ENCODE measurements around the gene PLD1.

The PLD1 gene

DNA sequence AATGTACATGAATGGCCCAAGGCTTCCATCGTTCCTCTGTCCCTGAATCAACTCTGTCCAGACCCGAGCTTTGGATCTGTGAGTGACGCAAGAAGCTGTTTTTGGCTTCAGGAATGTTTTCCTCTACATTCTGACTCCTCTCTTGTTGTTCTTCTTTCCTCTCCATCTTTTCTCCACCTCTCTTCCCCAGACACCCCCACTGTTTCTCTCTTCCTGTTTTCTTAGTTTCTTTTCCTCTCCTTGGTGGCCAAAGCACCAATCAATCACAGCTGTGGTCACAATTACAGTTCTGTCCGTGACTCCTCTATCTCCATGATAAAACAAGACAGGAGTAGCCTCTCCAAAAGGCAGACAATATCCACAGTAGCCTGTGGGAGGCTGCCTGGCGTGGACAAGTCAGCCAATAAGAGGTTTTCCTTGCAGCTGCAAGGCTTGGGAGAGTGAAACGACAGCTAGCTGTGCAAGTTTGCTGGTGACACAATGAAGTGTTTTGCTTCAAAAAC lies 28.0 kb upstream of the PLD1 start:
- DNase-seq, result no peak

DNA sequence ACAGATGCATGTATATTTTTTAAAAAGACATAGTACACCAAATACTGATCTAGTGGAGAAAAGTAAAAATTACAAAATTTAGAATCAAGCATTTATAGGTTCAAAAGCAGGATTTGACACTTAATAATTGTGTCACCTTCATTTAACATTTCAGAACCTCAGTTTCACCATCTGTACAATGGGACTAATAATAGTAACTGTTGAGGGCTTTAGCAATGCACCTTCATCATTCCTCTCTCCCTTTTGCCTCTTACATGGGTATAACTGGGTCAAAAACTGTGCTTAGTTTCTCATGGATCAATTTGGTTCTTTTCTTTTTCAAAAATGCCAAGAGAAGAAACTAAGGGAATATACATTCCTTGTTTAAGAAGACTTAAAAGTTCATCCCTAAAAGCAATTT lies 27.4 kb upstream of the PLD1 start:
- no peak for DNase-seq

DNA sequence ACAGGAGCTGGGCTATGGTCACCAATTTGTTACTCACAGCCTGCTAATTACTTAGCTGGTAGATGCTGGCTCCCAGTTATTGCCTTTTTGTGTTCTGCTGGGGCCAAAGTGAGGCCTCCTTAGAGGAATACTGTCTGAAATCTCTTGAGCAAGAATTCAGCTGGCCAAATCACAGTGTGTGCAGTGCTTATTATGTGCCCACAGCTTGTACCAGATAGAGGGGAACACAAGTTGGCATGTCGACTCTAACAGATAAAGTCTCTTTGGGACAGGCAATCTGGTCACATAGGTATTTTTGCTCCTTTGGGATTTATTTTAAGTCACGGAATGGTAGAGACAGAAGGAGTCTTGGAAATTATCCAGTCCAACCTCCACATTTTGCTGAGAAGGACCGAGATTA lies 26.6 kb upstream of the PLD1 start:
- no peak for DNase-seq

DNA sequence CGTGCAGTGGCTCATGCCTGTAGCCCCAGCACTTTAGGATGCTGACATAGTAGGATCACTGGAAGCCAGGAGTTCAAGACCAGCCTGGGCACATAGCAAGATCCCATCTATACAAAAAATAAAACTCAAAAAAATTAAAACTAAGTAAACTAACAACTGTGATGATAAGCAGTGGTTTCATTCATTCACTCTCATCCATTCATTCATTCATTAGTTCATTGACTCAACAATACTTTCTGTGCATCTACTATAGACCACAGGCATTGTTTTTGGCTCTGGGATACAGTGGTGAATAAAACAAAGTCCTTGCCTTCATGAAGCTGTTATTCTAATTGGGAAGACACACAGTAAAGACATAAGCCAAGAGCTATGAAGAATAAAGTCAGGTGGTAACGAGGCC lies 25.3 kb upstream of the PLD1 start:
- no peak for DNase-seq

DNA sequence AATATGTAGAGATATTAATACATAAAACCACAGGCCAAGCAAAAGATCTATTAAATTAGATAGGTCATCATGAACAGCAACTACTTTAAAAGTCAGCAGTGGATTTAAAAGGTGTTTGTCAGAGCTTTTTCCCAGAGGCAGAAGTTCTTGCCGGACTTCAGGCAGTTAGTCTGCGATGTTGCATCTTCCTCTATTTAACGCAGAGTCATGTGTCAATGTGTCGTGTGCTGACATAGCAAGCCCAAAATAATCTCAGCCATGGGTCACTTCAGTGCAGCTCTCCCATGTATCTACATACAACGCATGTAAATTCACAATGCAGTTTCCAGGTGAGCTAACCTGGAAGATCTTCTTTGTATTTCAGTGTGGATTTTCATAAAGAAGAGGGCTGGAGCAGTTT lies 24.8 kb upstream of the PLD1 start:
- DNase-seq, result no peak

DNA sequence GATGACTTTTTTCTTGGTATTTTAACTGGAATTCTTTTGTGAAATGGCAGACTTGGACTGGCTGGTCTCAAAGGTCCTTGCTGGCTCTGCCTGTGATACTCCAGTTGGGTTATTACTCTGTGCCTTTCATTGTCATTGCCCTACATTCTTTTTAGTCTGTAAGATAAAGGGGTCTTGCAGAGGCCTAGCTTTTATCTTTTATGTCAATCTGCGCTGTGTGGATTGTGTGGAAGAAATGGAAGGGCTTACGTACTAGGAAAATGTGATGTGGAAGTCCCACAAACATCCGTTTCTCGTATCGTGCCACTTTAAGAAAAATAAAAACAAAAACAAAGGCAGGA lies 24.1 kb upstream of the PLD1 start:
- no peak for DNase-seq

DNA sequence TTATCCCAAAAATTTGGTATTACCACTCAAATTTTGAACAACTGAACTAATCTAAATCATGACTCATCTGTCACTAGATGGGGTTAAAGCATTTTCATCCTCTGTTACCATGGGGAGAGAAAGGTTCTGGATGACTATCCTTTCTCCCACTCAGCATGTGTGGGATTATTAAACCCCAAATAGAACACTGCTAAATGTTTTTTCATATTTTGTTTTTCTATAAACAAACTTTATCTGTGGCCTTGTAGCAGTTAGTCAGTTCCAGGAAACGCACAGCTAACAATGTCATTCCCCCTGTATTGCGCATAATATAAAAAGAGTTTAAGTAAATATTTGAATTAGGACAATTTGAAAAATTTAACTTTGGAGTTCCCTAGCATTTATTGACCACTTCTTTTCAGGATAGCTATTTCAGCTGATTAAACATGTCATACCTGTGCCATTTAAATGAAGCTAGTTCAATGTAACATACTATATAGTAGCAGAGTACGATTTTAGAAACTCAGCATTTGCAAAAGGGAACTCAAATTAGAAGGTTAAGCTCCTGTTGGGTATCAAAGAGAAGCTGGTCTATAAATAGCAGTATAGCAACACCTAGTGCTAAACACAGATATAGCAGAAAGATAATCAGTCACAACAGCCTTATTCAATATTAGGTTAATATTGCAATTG lies 23.6 kb upstream of the PLD1 start:
- DNase-seq, result peak; percentile 43

DNA sequence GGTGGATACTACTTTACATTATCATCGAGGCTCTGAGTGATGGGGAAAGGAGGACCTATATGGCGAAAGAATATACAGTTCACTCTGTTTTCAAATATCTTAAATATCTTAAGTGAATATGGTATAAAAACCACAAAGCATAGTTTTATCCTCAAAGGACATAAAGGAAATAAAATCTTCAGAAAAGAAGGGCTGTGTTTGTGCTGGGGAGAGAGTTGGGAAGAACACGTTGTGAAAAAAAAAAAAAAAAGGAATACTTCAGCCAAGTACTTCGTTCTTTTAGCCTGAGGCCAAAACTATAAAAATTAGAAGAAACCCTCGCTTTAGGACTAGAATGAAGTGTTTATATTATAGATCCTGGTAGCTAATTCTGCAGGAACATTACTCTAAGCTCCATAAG lies 22.7 kb upstream of the PLD1 start:
- no peak for DNase-seq

DNA sequence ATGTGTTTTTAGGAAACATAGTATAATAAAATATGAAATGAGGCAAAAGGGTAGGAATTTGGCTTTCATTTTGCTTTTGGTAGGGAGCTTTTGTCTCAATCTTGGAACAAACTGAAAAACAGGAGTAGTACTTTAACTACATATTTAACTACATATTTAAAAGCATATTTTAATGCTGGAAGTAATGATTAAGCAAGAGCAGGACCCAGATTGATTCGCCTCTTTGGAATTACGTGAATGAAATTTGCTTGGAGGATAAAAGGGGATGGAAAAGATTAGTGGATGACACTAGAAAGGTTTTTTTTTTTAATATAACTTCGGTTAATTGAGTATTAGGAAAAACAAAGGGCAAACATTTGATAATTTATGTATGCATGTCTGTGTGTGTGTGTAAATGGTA lies 21.7 kb upstream of the PLD1 start:
- DNase-seq, result no peak

DNA sequence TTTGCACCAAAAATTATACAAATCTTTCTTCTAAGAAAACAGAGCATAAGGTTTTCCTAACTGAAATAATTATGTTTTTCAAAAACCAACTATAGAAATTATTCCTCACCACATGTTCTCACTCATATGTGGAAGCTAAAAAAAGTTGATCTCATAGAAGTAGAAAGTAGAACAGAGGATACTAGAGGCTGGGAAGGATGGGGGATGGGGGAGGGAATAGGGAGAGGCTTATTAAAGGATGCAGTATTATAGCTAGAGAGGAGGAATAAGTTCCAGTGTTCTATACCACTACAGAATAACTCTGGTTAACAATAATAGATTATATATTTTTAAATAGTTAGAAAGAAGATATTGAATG lies 20.2 kb upstream of the PLD1 start:
- DNase-seq, result no peak

DNA sequence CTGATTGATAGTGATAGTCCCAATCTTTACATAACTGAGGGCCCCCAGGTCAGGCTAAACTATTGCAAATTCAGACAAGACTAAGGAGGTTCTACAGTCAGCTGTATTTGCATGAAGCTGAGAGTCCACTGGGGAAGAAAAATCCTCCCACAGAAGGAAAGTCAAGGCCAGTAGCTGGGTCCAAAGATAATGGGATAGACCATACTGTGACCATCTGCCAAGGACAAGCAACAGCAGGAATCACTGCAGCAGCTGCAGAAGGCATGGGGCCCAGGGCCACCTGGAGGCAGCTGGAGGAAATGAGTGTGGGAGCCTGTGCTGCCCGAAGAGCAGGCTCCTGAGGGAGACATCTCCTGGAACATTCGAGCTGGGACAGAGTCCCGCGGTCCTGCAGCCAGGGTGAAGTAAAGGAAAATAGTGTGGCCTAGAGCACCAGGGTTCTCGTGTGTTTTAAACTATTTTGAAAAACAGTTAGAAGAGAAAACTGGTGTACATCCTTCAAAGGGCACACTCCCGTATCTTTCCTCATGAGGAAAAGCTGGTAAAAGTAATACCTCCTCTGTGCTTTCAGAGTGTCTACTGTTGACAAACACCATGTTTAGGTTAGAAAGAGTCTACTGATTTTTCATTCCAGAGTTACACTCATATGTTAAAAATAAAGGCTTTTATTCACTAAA lies 19.7 kb upstream of the PLD1 start:
- DNase-seq, result peak; percentile 9

DNA sequence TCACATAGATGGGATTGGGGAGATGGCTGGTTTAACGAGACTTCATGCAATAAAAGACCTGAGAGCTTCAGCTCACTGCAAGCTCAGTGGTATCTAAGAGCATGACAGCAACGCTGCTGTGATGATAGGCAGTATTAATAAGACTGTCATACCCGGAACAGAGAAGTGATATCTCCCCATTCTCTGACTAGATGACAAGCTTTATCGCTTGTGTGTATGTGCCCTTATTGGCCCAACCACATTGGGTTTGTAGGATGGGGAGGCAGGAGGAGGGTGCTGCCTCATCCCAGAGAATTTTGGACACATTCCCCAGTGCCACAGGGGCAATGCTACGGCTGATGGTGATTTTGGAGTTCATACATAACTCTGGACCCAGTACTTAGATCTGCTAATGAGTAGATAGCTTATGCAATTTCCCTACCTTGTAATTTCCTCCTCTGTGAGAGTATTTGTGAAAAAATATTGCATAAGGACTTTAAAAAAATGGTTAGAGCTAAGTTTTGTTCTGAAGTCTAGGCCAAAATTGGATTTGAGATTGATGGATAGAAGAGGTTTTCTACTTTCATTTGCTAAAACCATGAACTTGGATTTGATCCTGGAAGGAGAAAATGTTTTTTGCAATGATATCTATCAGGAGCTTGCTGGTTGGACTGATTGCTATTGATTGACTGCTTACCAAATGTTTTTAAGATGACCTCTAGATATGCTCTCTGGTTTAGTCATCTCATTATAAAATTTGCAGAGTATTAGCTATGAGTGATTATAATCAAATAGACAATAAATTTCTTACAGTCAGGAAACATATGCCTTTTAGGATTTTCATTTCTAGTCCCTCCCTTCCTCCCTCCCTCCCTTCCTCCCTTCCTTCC lies 18.9 kb upstream of the PLD1 start:
- DNase-seq, result no peak

DNA sequence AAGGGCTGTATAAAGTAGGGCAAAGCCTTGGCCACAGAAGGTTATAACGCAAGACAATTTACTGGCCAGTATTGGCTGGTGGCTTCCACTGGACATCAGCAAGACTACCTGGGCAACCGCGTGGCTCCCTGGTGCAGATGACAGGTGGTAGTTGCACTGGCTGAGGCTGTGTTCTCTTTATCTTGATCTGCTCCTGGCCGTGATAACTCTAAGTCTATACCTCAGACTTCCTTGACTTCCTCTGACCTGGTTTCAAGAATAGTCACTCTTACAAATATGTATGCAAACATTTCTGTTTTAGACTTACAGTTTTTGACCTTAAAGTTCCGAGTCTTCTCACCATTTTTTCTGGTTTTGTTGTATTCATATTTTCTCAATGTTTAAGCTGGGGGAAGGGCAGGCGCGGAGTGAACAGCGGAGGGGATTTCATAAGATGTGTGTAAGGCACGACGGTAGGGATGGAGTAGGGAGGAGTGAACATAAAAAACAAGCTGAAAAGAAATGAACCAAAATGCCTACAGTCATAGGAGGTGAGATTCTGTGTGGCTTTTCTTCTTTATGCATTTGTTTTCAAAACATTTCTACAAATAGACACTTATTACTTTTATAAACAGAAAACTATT lies 17.7 kb upstream of the PLD1 start:
- DNase-seq, result no peak

DNA sequence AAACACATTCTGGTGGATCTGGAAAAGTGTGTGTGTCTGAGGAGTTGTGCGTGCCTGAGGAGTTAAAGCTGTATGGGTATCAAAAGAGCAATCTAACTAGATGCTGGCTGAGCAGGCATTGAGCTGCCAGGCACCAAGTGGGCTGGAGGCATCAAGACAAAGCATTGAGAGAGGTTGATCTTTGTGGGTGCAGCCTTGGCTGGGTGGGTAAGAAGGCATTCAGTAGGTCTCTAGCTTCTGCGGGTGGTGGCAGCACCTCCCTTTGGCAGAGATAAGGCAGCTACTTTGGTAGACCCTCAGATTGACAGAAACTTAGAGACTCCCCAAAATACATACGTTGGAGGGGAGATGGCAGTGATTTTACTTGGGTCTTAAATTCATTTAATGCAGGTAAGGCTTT lies 17.1 kb upstream of the PLD1 start:
- no peak for DNase-seq

DNA sequence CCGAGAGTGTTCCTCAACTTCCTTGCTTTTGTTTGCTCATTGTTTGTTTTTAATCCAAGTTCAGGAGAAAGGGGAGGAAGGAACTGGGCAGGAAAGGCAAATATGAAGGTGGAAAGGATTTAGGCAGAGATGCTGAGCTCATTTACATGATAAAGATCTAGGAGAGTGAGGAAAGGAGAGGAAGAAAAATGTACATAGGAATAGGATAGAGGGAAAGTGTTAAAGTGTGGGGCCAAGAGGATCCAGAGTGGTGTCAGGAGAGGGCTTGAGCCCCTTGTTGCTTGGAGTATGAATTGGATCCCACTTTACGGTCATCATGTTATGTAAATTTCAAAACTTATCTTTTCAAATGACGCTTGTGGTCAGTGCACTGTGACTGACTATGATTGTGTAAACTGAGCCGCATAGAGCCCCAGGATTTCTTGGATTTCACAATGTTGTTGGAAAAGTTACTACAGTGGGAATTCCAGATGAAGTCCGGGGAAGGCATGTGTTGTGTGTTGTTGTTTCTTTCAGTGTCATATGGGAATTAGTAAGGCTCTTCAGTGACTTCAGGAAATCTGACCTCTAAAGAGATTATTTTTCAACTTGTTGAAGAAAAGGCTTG lies 15.0 kb upstream of the PLD1 start:
- no peak for DNase-seq

DNA sequence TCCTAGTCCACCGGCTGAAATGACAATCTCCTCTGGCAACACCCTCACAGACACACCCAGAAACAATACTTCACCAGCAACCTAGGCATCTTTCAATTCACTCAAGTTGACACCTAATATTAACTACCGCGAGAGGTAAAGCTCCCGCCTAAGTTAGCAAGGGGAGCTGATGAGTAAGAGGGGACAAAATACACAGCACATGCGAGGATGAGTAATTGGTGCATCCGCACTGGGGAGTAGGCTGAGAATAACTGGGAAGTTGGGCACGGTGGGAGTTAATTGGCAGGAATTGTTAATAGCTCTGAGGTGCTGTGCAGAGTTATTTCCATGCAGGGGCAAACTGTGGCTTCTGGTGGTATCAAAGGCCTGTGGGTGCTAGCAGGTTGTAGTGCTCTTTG lies 14.5 kb upstream of the PLD1 start:
- no peak for DNase-seq

DNA sequence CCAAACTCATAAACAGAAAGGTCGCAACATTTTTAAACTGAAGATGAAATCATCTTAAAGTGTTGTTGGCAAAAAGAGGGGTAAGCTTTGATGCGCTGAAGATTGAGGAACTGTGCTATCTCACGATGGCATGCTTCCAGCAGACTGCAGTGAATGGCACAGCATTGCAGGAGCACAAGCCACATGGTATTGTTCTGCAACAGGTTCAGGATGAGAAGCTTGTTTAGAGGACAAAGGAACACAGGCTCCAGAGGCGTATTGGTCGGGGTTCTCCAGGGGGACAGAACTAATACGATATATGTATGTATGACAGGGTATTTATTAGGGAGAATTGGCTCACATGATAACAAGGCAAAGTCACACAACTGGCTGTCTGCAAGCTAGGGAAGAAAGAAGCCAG lies 13.8 kb upstream of the PLD1 start:
- DNase-seq, result no peak

DNA sequence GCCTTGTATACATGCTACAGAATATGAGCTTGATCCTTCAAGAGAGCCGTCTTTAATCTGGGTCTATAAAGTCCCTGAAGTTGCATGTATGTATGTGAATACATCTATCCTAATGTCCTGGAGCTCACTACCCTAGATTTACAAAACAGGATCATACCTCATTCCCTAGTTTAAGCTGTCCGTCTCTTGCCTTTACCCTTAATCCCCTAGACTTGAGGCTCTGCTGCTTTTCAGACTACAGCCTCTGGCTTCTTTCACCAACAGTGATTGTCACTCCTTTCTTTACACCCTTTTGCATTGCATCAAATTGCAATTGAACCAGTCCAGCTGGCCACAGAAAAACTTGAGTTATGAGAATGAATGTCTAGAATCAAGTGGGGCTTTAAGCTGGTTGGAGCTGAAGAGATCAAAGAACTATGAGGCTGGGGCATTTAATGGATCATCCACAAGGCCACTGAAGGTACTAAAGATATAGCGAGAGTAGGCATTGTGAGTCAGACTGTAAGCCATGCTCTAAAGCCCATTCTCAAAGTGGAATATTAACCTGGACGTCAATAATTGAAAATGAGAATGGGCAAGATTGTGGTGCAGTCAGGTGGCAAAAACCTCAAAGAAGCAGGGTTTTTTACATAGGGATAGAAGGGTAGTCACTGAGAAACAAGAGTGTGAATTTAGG lies 12.3 kb upstream of the PLD1 start:
- no peak for DNase-seq

DNA sequence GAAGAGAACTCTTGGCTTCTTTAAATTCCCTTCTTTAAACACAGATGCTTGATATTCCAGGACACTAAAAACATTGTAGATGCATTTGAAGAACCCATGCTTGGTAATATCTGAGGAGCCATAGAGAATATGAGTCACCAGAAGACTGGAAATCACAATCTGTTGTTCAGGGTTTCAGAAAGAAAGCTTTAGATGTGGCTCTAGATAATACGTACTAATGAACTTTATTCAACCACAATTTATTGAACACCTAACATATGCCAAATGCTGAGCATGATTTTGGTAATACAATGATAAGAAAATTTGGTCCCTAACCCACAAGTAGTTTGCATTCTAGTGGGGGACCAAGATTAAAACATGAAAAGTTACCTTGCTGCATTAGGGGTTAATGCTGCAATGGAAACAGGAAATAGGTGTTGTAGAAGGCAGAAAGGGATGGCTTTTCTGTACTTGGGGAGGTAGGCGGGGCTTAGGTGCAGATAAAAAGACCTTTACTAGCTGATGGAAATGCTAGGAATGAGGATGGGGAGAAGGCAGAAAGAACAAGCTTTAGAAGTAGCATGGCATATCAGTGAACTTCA lies 11.6 kb upstream of the PLD1 start:
- no peak for DNase-seq

DNA sequence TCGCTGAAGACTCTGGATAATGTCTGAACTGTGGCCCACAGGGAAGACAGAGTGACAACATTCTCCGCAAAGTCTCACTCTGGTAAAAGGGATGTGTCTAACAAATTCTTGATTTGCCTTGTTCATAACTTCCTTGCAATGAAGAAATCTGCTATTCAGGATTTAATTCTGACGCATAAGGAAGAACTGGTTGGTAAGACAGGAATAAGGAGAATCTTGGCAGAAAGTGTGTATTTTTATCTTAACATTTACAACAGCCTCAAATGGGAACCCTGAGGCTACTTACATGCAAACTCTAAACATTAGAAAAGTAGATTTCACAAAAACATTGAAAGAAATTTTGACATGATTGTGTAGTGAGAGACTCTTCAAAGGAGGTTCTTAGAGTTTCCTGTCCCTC lies 10.8 kb upstream of the PLD1 start:
- no peak for DNase-seq

DNA sequence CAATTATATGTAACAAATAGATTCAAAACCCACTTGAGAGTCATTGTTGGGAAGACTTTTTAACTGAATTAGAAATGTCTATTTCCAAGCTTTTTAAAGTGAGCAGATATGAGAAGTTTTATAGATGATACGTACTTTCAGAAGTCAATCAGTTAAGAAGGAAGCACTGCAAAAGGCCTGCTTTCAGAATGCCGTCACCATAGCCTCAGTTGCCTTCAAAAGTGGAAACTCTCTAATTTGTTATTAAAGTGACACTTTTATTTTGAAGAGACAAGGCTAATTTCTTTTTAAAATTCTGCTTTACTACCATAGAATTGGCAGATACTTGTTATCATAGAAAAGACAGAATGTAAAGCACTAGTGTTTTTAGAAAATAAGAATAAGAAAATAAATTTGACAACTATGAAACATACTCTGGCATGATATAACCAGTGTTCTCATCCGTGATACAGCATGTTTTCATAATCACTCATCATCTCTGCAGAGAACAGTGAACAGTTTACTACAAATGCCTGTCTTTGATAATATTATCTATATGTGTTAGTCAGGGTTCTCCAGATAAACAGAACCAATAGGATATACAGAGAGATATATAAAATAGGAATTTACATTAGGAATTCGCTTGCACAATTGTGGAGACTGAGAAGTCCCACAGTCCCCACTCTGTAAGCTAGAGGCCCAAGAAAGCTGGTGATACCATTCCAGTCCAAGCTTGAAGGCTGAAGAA lies 7.0 kb upstream of the PLD1 start:
- no peak for DNase-seq
